HUES6 (cell line): ENCODE data around the gene CAMK4.
"Not testable (repeated sequence)": the region's sequence is repeated elsewhere in the genome, so short reads cannot be mapped to it uniquely, and the experiment has no call there.

Experiments used
- H3K27ac ChIP-seq: 2 replicates; pipeline ENCODE4 v1.7.0; 2013; ENCODE audit warnings: low read depth, mild to moderate bottlenecking, low read length, inconsistent platforms
- H3K27me3 ChIP-seq: 2 replicates; pipeline ENCODE4 v1.6.1; 2013; ENCODE audit warnings: low read length; ENCODE audit not compliant: control insufficient read depth, insufficient read depth
- H3K36me3 ChIP-seq: 2 replicates; pipeline ENCODE4 v1.6.1; 2013; ENCODE audit warnings: low read length; ENCODE audit not compliant: control insufficient read depth, insufficient read depth
- H3K4me1 ChIP-seq: 2 replicates; pipeline ENCODE4 v1.6.1; 2013; ENCODE audit warnings: low read length; ENCODE audit not compliant: control insufficient read depth, insufficient read depth
- H3K4me3 ChIP-seq: 2 replicates; pipeline ENCODE4 v1.5.1; 2013; ENCODE audit warnings: low read depth, low read length
- H3K9ac ChIP-seq: one replicate; pipeline ENCODE4 v1.6.1; 2013; ENCODE audit warnings: mild to moderate bottlenecking, low read length
- H3K9me3 ChIP-seq: 2 replicates; pipeline ENCODE4 v1.6.1; 2013; ENCODE audit warnings: low read depth, low read length; ENCODE audit not compliant: control insufficient read depth, insufficient read depth

The CAMK4 gene

DNA sequence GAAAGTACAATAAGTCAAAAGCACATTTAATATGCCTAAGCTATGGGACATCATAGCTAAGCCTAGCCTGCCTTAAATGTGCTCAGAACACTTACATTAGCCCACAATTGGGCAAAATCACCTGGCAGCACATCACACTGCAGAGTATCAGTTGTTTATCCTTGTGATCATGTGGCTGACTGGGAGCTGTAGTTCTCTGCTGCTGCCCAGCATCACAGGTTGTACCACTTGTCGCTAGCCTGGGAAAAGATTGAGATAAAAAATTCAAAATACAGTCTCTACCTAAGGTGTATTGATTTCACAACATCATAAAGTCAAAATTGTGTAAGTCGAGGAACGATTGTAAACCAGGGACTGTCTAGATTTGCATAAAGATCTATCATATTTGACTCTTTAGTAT is 58.6 kb downstream of the CAMK4 start:
- Histone ChIP-seq H3K27me3 (no peaks in the 10 kb centered on the region), H3K36me3 (no peaks in the 10 kb centered on the region), H3K9ac (no peak overlapping the region), H3K9me3 (no peaks in the 10 kb centered on the region), H3K4me1 (no peaks in the 10 kb centered on the region), H3K4me3 (no peak overlapping the region), H3K27ac (no peak overlapping the region)

DNA sequence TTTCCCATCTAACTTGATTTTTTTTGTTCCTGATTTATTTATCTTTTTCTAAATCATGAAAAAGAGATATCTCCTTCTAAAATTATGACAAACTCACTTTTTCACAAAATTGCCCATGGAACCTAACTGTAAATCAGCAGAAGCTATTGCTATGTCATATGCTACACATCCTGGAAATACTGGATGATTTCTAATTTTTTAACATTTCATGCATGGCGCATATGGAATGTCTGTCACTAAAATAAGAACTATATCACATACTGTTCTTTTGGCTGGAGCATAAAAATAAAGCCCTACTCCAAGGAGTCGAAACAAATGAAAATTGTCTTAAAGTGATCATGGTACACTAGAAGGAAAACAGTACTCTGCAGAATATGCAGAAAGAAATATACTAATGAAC is 60.6 kb downstream of the CAMK4 start:
- H3K36me3 ChIP-seq, result no peaks in the 10 kb centered on the region
- no peaks in the 10 kb centered on the region for H3K27me3 ChIP-seq
- H3K27ac ChIP-seq, result no peak overlapping the region
- H3K9ac ChIP-seq, result no peak overlapping the region
- no peaks in the 10 kb centered on the region for H3K4me1 ChIP-seq
- H3K9me3 ChIP-seq, result no peaks in the 10 kb centered on the region
- no peak overlapping the region for H3K4me3 ChIP-seq

- H3K9ac ChIP-seq, result no peak overlapping the region
- peaks cover 11% of the 10 kb centered on the region for H3K9me3 ChIP-seq
- H3K4me3 ChIP-seq, result no peak overlapping the region
- peaks cover 5% of the 10 kb centered on the region; the same call in 1 of the 2 replicates for H3K36me3 ChIP-seq
- no peak overlapping the region for H3K27ac ChIP-seq
- no peaks in the 10 kb centered on the region for H3K4me1 ChIP-seq
- H3K27me3 ChIP-seq, result no peaks in the 10 kb centered on the region
Observed at GRCh38 chr5:111294551-111294950, 70.4 kb downstream of the CAMK4 start.

DNA sequence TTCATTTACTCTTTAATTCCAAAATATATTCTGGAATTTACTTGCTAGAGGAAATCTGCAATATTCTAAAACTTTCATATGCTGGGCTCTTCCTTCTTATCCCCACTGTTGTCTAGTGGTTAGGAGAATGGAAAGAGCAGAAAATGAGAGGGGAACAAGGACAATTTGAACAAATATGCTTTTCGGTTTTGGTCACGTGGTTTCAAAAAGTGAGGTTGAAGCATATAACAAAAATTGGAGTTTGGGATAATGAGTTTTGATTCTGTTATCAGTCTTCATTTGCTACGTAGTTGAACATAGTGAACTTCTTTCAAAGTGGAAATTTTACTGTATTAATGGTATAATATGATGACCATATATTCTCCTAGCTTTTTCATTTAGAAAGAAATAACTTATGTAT is 71.5 kb downstream of the CAMK4 start:
- no peak overlapping the region for H3K4me3 ChIP-seq
- H3K9me3 ChIP-seq, result peaks cover 11% of the 10 kb centered on the region
- H3K9ac ChIP-seq, result no peak overlapping the region
- H3K27ac ChIP-seq, result no peak overlapping the region
- no peaks in the 10 kb centered on the region for H3K27me3 ChIP-seq
- H3K36me3 ChIP-seq, result peaks cover 5% of the 10 kb centered on the region; the same call in 1 of the 2 replicates
- no peaks in the 10 kb centered on the region for H3K4me1 ChIP-seq

DNA sequence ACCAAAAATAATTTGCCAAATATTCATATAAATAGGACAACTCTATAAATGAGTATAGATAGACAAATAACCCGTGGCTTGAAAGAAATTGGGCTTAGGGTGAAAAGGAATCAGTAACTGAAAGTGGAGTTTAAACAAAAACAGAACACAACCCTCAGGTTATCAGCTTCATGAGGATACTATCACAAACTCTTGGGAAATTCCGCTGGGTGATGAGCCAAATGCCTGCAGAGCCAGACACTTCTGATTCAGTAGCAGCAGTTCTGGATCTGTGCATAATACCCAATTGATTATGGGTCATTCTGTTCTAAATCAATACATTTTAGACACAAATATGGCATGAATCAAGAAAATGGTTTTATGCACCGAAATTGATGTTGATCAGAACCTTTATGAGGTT is 72.4 kb downstream of the CAMK4 start:
- Histone ChIP-seq H3K27me3 (no peaks in the 10 kb centered on the region), H3K9me3 (peaks cover 11% of the 10 kb centered on the region), H3K4me3 (no peak overlapping the region), H3K36me3 (peaks cover 5% of the 10 kb centered on the region; the same call in 1 of the 2 replicates), H3K9ac (no peak overlapping the region), H3K27ac (no peak overlapping the region), H3K4me1 (no peaks in the 10 kb centered on the region)

DNA sequence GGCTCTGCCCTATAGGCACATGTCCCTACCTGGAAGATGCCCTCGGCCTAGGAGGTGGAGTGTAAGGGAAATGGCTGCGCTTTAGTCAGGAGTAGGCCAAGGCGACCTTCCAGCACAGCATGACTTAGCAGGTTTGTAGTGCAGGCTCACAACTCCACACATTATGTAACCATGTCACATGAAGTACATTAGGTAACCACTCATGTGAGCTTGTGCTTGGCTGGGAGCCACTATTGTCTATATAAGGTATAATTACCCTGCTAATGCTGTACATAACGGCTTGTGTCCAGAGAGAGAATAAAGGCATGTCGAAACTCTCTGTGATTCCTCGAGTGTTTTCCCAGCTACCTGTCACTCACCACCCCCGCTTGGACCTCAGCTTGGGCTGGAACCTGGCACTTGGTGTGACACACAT is 74.9 kb downstream of the CAMK4 start:
- Histone ChIP-seq H3K27me3 (no peaks in the 10 kb centered on the region), H3K4me1 (no peaks in the 10 kb centered on the region), H3K36me3 (peaks cover 5% of the 10 kb centered on the region; the same call in 1 of the 2 replicates), H3K9me3 (peaks cover 11% of the 10 kb centered on the region), H3K9ac (no peak overlapping the region), H3K4me3 (no peak overlapping the region), H3K27ac (no peak overlapping the region)

DNA sequence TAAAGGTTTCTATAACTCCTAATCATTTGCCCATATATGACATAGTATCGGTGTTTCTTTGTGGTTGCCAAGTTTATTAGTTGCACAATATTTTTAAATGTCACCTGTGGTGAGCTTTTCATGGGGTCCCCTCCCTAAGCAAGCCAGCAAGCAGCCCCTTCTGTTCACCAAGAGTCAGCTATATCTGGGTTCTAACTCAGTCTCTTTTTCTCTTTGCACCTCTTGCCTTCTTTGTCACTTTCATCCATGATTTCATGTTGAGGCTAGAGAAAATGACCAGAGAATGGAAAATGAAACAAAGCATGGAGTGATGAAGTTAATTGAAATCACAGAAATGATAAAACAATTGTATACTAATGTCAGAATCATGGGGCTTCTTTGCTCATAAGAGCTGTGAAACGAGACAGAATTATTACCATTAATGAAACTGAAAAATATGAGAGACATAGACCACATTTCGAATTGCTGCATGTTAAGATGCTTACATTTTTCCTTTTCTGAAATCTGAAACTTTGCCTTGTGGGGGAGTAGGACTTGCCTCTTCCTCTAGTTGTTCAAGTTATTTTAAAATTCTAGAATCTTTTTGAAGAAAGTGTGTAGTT is 75.7 kb downstream of the CAMK4 start:
- Histone ChIP-seq H3K4me1 (no peaks in the 10 kb centered on the region), H3K36me3 (peaks cover 5% of the 10 kb centered on the region; the same call in 1 of the 2 replicates), H3K27me3 (no peaks in the 10 kb centered on the region), H3K9ac (no peak overlapping the region), H3K27ac (no peak overlapping the region), H3K9me3 (peaks cover 11% of the 10 kb centered on the region), H3K4me3 (no peak overlapping the region)

GRCh38 chr5:111301264-111301663 is 77.1 kb downstream of the CAMK4 start:
- Histone ChIP-seq H3K27me3 (no peaks in the 10 kb centered on the region), H3K4me3 (peak overlapping the region; percentile 45; the same call in 1 of the 2 replicates), H3K4me1 (no peaks in the 10 kb centered on the region), H3K27ac (no peak overlapping the region), H3K9me3 (peaks cover 11% of the 10 kb centered on the region), H3K9ac (no peak overlapping the region), H3K36me3 (peaks cover 5% of the 10 kb centered on the region; the same call in 1 of the 2 replicates)

DNA sequence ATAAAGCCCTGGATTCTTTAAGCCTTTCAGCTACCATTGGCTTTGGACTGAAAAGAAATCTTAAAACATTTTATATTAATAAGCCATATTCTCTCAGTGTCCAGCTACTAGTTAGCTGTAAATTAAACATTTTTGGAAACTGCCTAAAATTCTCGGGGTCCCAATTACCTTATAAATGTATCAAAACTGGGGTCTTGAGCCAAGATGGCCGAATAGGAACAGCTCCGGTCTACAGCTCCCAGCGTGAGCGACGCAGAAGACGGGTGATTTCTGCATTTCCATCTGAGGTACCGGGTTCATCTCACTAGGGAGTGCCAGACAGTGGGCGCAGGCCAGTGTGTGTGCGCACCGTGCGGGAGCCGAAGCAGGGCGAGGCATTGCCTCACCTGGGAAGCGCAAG is 77.9 kb downstream of the CAMK4 start:
- H3K27ac ChIP-seq, H3K27me3 ChIP-seq, H3K36me3 ChIP-seq, H3K4me1 ChIP-seq: not testable (repeated sequence)
- H3K4me3 ChIP-seq, result peak overlapping the region; percentile 45
- H3K9me3 ChIP-seq, result peaks cover 11% of the 10 kb centered on the region
- H3K9ac ChIP-seq, result peak overlapping the region; percentile 24

- Histone ChIP-seq H3K4me3 (no peak overlapping the region), H3K4me1 (peaks cover 10% of the 10 kb centered on the region), H3K27me3 (no peaks in the 10 kb centered on the region), H3K27ac (no peak overlapping the region), H3K9ac (no peak overlapping the region), H3K9me3 (no peaks in the 10 kb centered on the region), H3K36me3 (no peaks in the 10 kb centered on the region)
Observed at GRCh38 chr5:111308951-111309350, 84.8 kb downstream of the CAMK4 start.

DNA sequence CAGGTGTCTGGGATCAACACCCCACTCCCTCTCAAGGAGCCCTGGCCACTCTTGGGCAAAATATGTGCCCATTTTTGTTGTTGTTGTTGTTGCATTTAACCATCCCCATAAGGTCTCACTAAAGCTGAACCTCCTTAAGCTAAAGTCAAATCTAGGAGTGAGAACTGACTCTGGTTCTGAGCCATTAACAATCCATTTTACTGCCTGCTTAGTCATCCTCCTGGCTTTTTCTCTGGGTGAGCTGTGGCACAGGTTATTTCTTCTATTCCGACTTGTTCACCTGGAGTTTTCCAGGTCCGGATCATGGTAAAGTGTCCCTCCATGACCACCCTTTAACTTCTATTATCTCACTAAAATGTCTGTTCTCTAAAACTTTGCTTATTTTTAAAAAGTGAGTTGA is 85.2 kb downstream of the CAMK4 start:
- Histone ChIP-seq H3K27ac (no peak overlapping the region), H3K36me3 (no peaks in the 10 kb centered on the region), H3K9ac (no peak overlapping the region), H3K4me3 (no peak overlapping the region), H3K9me3 (no peaks in the 10 kb centered on the region), H3K4me1 (peaks cover 10% of the 10 kb centered on the region), H3K27me3 (no peaks in the 10 kb centered on the region)
